Psoas muscle (tissue), 8 donors: ENCODE results near the gene CNPY1. TPM values are rescaled to one million over a fixed set of nuclear protein-coding genes. Genes with fewer than 3 reads are reported as not detected.

Experiments used
- ATAC-seq, 4 donors: fragments of 200-7000 bp; cut with Tn5 transposase; one replicate each; pipeline ENCODE4 v1.9.1; 2020; ENCODE audit warnings: moderate library complexity in 3 of 4, mild to moderate bottlenecking in 2 of 4
- DNase-seq, 2 donors: peaks; one replicate each; pipeline ENCODE4 v3.0.0-alpha.2; 2020
- H3K27ac ChIP-seq: fragments of 200-600 bp; one replicate; pipeline ENCODE4 v1.8.0; 2022
- H3K27me3 ChIP-seq, 3 donors: fragments of 200-600 bp in 1 of 3; one replicate each; pipeline versions ENCODE4 v1.6.1 to v1.8.0; 2013 to 2022; ENCODE audit warnings: low read length in 2 of 3, mild to moderate bottlenecking in 2 of 3, moderate library complexity in 1 of 3; ENCODE audit not compliant: insufficient read depth in 3 of 3
- H3K36me3 ChIP-seq, 2 donors: fragments of 200-600 bp in 1 of 2; one replicate each; pipeline versions ENCODE4 v1.6.1 to v1.8.0; 2013 to 2022; ENCODE audit warnings: low read depth in 1 of 2, mild to moderate bottlenecking in 1 of 2, moderate library complexity in 1 of 2; ENCODE audit not compliant: insufficient read depth in 1 of 2
- H3K4me1 ChIP-seq: fragments of 200-600 bp; one replicate; pipeline ENCODE4 v1.8.0; 2022
- H3K4me3 ChIP-seq: fragments of 200-600 bp; one replicate; pipeline ENCODE4 v1.8.0; 2022; ENCODE audit warnings: mild to moderate bottlenecking
- H3K9me3 ChIP-seq: fragments of 200-600 bp; one replicate; pipeline ENCODE4 v1.8.0; 2022
- WGBS, 3 donors: extraction: QIAGEN DNeasy Blood & Tissue Kit; methylation state at CpG; one replicate each; pipeline versions ENCODE4 v1.1.6 to v1.1.7; 2013; 5-methylcytosine and 5-hydroxymethylcytosine counted together
- intact Hi-C, 2 donors: fragments of 100-400 bp; cut with DNase I; formaldehyde crosslinking; loops; one replicate each; pipeline versions ENCODE4 v1.11.0 to v1.14.2; 2022
- polyA plus RNA-seq, 3 donors: library from polyadenylated mRNA; stranded (reverse); fragments of 200-250 nt; gene quantifications; one replicate each; pipeline ENCODE4 v1.2.3, GENCODE V29; 2013
- total RNA-seq, 4 donors: library from RNA; stranded (reverse); fragmentation: NEBNext Ultra II Directional in 2 of 4; extraction: Animal tissue kit (Norgen Biotek cat#: 25700) in 2 of 4; gene quantifications; one replicate each; pipeline versions ENCODE4 v1.2.1 to v1.2.4, GENCODE V29; 2021 to 2023
- TF ChIP-seq, protein P1 (sequence below): fragments of 200-600 bp; IDR thresholded peaks from one replicate; pipeline ENCODE4 v1.8.0; 2022; ENCODE audit warnings: antibody characterized with exemption
- donor health status: healthy with polysubstance abuse.
- donor health status: DM: no; HTN: no; CAD: no; lungs with moderate emphysema.
- donor health status: Bipolar disorder and iron deficiency.
- donor health status: healthy.
- donor health status: DM: yes; HTN: yes; CAD: no.
- donor health status: DM: no; HTN: no; CAD: no.
- donor health status: DM: no; HTN: no; CAD: no.
- donor health status: DM: yes; HTN: yes; CAD: no.

The CNPY1 gene
- total and polyA plus RNA-seq, 7 donors, result not detected

DNA sequence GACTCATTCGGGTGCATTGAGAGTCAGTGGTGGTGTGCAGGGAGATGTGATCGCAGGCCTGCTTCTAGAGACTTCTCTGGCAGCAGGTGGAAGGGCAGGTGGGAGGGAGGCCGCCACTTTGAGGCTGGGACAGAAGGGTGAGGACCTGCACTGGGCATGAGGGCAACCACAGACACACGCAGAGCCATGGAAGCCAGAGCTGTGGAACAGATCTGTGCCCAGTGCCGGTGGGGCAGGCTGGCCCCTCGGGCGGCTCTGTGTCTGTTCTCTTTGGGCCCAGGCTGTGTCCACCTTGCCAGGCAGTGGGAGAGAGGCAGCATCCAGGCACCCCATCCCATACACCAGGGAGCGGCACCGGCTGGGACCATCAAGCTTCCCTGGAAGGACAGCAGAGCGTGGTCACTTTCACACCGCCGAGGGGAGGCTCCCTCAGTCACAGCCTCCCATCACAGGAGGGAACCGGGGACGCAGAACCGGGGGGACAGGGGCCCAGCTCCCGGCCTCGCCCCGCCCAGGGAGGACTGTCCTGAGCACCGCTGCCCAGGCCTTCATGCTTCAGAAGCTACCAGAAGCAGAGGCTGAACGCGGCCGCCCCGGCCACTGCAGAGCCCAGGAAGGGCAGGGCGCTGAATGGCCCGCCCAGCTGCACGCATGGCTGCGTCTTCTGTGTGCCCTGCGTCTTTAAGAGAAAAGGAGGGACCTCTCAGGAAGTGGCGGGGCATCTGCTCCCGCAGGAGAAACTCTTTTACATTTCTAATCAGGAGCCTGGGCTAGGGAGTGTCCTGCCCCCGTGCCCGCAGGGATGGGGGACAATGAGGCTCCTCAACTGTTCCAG is 56.3 kb downstream of the CNPY1 start:
- Histone ChIP-seq H3K27me3 (peaks cover 0 to 59% (median 15%) of the 10 kb centered on the region in 3 donors), H3K27ac (no peak overlapping the region), H3K36me3 (no peaks in the 10 kb centered on the region), H3K4me3 (peak overlapping the region; percentile 52), H3K9me3 (no peaks in the 10 kb centered on the region), H3K4me1 (no peaks in the 10 kb centered on the region)
- TF ChIP-seq, protein P1, sequence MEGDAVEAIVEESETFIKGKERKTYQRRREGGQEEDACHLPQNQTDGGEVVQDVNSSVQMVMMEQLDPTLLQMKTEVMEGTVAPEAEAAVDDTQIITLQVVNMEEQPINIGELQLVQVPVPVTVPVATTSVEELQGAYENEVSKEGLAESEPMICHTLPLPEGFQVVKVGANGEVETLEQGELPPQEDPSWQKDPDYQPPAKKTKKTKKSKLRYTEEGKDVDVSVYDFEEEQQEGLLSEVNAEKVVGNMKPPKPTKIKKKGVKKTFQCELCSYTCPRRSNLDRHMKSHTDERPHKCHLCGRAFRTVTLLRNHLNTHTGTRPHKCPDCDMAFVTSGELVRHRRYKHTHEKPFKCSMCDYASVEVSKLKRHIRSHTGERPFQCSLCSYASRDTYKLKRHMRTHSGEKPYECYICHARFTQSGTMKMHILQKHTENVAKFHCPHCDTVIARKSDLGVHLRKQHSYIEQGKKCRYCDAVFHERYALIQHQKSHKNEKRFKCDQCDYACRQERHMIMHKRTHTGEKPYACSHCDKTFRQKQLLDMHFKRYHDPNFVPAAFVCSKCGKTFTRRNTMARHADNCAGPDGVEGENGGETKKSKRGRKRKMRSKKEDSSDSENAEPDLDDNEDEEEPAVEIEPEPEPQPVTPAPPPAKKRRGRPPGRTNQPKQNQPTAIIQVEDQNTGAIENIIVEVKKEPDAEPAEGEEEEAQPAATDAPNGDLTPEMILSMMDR, result no peak
- ATAC-seq (peak in 2 of 4 donors; percentile 44), DNase-seq (no peak)
- WGBS, 3 donors, result 46 to 51% (median 49%) methylated on average over 25 to 32 of the region's 32 CpGs
- intact Hi-C loops, result no loop called here

DNA sequence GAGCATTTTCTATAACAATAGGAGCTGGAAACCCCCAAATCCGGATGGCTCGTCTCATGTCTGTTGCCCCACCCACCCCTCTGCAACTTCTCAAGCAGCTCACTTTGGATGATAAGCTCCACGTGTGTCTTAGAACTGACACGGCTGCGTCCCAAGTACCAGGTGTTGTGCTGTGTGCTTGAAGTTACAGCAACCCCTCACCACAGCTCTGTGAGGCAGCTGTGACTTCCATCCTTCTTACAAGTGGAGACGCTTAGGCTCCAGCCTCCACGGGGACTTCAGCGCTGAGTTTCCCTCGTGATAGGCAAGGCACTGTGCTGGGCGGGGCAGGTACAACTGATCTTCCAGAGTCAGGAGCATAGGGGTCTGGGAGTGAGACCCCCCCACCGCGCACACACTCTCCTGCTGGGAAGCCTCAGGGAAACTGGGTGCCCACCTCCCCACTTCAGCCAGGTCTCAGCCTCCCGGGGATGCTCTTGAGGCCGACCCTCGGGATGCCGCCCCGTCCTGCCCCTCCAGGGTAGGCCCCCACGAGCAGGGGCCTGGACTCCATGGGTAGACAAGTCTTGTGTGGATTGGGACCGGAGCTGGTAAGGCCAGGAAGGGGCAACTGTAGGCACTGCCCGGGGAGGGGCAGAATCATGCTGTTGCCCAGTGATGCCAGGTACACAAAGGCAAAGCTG is 57.1 kb downstream of the CNPY1 start:
- Histone ChIP-seq H3K27ac (no peak overlapping the region), H3K9me3 (no peaks in the 10 kb centered on the region), H3K4me1 (no peaks in the 10 kb centered on the region), H3K4me3 (no peak overlapping the region), H3K27me3 (peaks cover 0 to 67% (median 16%) of the 10 kb centered on the region in 3 donors), H3K36me3 (no peaks in the 10 kb centered on the region)
- 76 to 80% (median 79%) methylated on average over 20 of the region's 20 CpGs for WGBS, 3 donors
- TF ChIP-seq, protein P1, result no peak
- no peak for DNase-seq
- ATAC-seq, result no peak
- intact Hi-C loops, result no loop called here

DNA sequence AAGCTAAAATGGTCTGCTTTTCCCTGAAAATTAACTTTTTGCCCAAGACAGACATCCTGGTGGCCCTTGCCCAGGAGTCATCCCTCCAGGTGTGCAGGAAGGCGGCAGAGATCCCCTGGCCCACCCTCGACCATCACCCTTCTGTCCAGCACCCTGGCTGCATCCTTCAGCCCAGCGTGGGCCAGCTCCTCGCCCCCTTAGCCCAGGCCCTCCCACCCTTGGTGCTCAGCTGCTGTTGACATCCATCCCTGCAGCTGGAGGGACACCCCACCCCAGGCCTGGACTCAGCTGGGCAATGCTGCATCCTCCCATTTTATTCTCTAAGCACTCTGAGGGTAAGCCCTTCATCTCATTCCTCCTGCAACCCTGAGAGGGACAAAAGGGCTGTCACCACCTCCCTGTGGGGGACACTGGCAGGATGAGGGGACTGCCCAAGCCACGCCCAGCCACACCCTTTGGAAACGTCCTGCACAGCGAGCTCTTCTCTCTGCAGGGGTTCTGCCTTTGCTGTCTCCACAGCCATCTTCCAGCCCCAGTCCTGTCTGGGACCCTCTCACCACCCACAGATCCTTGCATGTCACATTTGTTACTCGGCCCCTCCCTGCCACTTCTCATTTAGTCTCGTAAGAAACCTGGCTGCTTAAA is 57.8 kb downstream of the CNPY1 start:
- intact Hi-C loops, result no loop called here
- DNase-seq (no peak), ATAC-seq (no peak)
- no peaks in the 10 kb centered on the region for H3K4me1 ChIP-seq
- no peak overlapping the region for H3K4me3 ChIP-seq
- TF ChIP-seq, protein P1, result no peak
- H3K27me3 ChIP-seq, result peaks cover 0 to 72% (median 15%) of the 10 kb centered on the region in 3 donors
- no peaks in the 10 kb centered on the region for H3K36me3 ChIP-seq
- H3K27ac ChIP-seq, result no peak overlapping the region
- 58 to 62% (median 58%) methylated on average over 9 of the region's 9 CpGs for WGBS, 3 donors
- H3K9me3 ChIP-seq, result no peaks in the 10 kb centered on the region

DNA sequence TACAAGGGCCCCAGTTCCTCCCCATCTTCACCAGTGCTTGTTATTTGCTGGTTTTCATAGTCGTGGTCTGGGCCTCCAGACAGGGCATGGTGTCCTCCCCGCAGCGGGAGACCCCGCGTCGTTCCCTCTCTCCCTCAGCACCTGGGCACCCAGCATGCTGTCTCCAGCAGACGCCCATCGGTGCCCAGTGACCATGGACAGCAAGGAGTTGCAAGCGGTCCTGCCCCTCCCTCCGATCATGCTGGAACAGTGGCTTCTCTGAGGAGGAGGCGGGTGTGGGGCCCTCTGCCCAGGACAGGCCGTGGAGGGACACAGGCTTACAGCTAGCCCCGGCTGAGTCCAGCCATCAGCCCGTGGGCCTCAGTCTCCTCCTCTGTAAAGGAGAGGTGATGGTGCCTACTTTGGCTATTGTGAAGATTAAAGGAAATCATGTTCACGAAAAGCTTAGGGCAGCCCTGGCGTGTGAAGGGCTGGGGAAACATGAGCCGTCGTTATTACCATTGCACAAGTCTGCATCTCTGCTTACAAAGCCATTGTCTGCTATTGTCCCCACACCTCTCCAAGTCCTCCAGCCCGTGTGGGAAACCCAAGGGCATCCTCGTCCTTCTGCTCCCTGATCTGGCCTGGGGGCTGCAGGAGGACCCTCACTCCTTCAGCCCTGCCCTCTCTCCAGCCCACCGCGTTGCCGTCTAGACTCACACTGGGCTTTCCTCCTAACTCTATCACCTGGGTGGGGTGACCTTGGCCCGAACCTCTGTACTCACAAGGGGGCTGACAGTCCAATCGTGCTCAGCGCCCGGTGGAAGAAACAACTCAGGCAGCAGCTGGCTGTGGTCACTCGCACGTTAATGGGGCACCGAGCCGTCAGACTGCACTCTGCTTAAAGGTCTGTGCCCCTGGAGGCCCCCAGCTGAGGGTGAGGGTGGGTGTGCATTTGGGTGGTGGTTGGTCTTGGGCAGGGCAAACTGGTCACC is 58.6 kb downstream of the CNPY1 start:
- H3K4me3 ChIP-seq, result no peak overlapping the region
- H3K4me1 ChIP-seq, result no peaks in the 10 kb centered on the region
- TF ChIP-seq, protein P1, result no peak
- DNase-seq, result no peak
- no peak for ATAC-seq
- 80 to 81% (median 81%) methylated on average over 31 of the region's 31 CpGs for WGBS, 3 donors
- peaks cover 0 to 80% (median 15%) of the 10 kb centered on the region in 3 donors for H3K27me3 ChIP-seq
- intact Hi-C loops, result no loop called here
- no peaks in the 10 kb centered on the region for H3K9me3 ChIP-seq
- no peaks in the 10 kb centered on the region for H3K36me3 ChIP-seq
- no peak overlapping the region for H3K27ac ChIP-seq
